HG02623 (cell line): ENCODE measurements around the gene SCAMP4.

ENCODE experiments used
- ATAC-seq: cut with Tn5 transposase; IDR thresholded peaks from one replicate; pipeline ENCODE4 v1.9.1; 2021; ENCODE audit warnings: moderate library complexity; ENCODE audit not compliant: unreplicated experiment

SCAMP4 gene

GRCh38 chr19:1955171-1956121, 50.2 kb downstream of the SCAMP4 start:
- no peak for ATAC-seq

GRCh38 chr19:1956122-1956494, 50.9 kb downstream of the SCAMP4 start:
- no peak for ATAC-seq

GRCh38 chr19:1956868-1957492, 51.8 kb downstream of the SCAMP4 start:
- ATAC-seq = no peak

GRCh38 chr19:1957562-1958248, 52.5 kb downstream of the SCAMP4 start:
- no peak for ATAC-seq

GRCh38 chr19:1959928-1960589, 54.9 kb downstream of the SCAMP4 start:
- no peak for ATAC-seq

GRCh38 chr19:1961000-1961883, 56.0 kb downstream of the SCAMP4 start:
- no peak for ATAC-seq

- ATAC-seq = no peak
These were observed 57.5 kb downstream of the SCAMP4 start for GRCh38 chr19:1962674-1963073.

- ATAC-seq = no peak
These were observed 61.9 kb downstream of the SCAMP4 start for GRCh38 chr19:1967087-1967608.

- no peak for ATAC-seq
These were observed 63.3 kb downstream of the SCAMP4 start for GRCh38 chr19:1968279-1969175.

- no peak for ATAC-seq
These were observed 64.2 kb downstream of the SCAMP4 start for GRCh38 chr19:1969176-1970002.

GRCh38 chr19:1970003-1970805, 65.0 kb downstream of the SCAMP4 start:
- no peak for ATAC-seq

- no peak for ATAC-seq
These were observed 65.8 kb downstream of the SCAMP4 start for GRCh38 chr19:1970806-1971502.

- ATAC-seq = no peak
These were observed 69.4 kb downstream of the SCAMP4 start for GRCh38 chr19:1974381-1975161.

- ATAC-seq = no peak
These were observed 69.9 kb downstream of the SCAMP4 start for GRCh38 chr19:1975162-1975480.
